Thyroid gland (tissue), 4 donors: ENCODE measurements around the gene ZNF536.

Experiments
- POLR2A ChIP-seq, 2 donors: fragments of 450-650 bp; IDR thresholded peaks; one replicate each; pipeline ENCODE4 v1.6.1; 2017; ENCODE audit warnings: antibody characterized with exemption in 2 of 2, mild to moderate bottlenecking in 2 of 2, moderate library complexity in 1 of 2
- TF ChIP-seq, protein P1 (sequence below), 6 experiments: fragments of 200-600 bp in 3 of 6; fragments of 450-650 bp in 3 of 6; sonication (generic) in 3 of 6; IDR thresholded peaks; one replicate each; pipeline ENCODE4 v1.5.1; 2016 to 2019; ENCODE audit warnings: antibody characterized with exemption in 6 of 6, mild to moderate bottlenecking in 2 of 6, inconsistent platforms in 1 of 6, moderate library complexity in 1 of 6

DNA sequence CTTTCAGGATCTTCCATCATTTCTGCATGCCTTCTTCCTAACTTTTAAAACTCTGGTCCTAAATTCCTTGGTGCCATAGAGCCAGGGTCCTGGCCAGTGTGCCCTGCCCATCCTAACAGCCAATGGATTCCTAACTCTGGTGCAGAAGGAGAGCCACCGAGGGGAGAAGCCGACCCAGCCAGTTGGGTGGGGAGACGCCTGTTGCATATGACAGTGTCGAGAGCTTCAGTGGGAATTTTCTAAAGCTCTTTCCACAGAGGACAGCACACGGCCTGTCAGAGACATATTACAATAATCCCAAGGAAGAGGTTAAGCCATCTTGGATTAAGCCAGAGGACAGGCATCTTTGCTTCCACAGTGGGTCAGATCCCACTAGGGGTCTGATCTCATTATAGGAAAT lies 180.4 kb downstream of the ZNF536 start:
- no peak for TF ChIP-seq POLR2A (IDR thresholded peaks at IDR 0.05)
- TF ChIP-seq, protein P1, sequence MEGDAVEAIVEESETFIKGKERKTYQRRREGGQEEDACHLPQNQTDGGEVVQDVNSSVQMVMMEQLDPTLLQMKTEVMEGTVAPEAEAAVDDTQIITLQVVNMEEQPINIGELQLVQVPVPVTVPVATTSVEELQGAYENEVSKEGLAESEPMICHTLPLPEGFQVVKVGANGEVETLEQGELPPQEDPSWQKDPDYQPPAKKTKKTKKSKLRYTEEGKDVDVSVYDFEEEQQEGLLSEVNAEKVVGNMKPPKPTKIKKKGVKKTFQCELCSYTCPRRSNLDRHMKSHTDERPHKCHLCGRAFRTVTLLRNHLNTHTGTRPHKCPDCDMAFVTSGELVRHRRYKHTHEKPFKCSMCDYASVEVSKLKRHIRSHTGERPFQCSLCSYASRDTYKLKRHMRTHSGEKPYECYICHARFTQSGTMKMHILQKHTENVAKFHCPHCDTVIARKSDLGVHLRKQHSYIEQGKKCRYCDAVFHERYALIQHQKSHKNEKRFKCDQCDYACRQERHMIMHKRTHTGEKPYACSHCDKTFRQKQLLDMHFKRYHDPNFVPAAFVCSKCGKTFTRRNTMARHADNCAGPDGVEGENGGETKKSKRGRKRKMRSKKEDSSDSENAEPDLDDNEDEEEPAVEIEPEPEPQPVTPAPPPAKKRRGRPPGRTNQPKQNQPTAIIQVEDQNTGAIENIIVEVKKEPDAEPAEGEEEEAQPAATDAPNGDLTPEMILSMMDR (IDR thresholded peaks at IDR 0.05) = no peak
